Activated gamma-delta T cell treated with Interleukin-2 at 50 U/mL for 16 hours (primary cell): ENCODE measurements around the gene BICRAL.
"Not testable (repeated sequence)": the region's sequence is repeated elsewhere in the genome, so short reads cannot be mapped to it uniquely, and the experiment has no call there.

Source experiments
- DNase-seq: peaks from one replicate; pipeline ENCODE4 v3.0.0-alpha.2; 2020

BICRAL gene, protein sequence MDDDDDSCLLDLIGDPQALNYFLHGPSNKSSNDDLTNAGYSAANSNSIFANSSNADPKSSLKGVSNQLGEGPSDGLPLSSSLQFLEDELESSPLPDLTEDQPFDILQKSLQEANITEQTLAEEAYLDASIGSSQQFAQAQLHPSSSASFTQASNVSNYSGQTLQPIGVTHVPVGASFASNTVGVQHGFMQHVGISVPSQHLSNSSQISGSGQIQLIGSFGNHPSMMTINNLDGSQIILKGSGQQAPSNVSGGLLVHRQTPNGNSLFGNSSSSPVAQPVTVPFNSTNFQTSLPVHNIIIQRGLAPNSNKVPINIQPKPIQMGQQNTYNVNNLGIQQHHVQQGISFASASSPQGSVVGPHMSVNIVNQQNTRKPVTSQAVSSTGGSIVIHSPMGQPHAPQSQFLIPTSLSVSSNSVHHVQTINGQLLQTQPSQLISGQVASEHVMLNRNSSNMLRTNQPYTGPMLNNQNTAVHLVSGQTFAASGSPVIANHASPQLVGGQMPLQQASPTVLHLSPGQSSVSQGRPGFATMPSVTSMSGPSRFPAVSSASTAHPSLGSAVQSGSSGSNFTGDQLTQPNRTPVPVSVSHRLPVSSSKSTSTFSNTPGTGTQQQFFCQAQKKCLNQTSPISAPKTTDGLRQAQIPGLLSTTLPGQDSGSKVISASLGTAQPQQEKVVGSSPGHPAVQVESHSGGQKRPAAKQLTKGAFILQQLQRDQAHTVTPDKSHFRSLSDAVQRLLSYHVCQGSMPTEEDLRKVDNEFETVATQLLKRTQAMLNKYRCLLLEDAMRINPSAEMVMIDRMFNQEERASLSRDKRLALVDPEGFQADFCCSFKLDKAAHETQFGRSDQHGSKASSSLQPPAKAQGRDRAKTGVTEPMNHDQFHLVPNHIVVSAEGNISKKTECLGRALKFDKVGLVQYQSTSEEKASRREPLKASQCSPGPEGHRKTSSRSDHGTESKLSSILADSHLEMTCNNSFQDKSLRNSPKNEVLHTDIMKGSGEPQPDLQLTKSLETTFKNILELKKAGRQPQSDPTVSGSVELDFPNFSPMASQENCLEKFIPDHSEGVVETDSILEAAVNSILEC

DNA sequence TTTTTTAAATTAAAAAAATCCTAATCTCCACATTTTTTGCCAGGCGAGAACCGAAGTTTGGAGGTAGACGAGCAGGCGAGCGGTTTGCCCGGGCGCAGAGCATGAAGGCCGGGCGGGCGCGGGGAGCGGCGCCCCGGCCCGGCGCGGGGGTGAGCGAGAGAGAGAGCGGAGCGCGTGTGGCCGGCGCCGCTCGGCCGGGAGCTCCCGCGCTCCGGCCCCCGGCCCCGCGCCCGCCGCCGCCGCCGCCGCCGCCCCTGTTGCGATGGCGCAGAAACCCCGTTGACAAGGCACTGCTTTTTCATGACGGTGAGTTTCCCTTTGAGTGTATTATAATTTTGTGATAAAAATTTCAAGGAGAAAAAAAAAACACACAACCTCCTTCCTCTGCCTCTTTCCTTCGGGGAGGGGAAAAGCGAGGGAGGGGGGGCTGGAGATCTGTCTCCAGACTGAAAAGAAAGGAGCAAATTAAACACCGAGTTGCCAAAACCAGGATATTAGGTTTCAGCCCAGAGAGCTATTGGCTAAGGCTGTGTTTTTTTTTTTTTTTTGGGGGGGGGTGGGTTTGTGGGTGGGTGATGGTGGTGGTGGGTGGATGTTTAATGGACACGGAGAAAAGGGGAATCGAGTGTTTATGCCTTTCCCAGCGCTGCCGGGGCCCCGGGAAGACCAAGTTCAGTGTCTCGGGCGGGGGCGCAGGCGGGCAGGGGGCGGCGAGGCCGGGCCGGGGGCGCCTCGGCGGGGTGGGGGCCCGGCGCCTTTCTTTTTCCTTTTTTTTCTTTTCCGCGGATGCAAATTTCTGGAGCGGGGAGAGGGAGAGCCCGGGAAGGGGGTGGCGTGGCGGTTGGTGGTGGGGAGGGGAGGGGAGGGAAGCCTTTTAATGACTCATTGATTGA is at the start of gene BICRAL:
BICRAL (plus strand) TSS at position 257 of the 893 bp plus-strand sequence. CDS start 39,971 bp downstream, outside the sequence.
- DNase-seq = peak; percentile 71

DNA sequence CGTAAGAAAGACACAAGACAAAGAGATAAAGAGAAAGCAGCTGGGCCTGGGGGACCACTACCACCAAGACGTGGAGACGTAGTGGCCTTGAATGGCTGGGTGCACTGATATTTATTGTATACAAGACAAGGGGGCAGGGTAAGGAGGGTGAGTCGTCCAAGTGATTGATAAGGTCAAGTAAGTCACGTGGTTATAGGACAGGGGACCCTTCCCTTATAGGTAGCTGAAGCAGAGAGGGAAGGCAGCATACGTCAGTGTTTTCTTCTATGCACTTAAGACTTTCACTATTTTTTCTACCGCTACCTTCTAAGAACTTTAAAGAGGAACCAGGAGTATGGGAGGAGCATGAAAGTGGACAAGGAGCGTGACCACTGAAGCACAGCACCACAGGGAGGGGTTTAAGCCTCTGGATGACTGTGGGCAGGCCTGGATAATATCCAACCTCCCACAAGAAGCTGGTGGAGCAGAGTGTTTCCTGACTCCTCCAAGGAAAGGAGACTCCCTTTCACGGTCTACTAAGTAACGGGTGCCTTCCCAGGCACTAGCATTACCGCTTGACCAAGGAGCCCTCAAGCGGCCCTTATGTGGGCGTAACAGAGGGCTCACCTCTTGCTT is 47.9 kb upstream of the BICRAL start:
- DNase-seq = not testable (repeated sequence)

DNA sequence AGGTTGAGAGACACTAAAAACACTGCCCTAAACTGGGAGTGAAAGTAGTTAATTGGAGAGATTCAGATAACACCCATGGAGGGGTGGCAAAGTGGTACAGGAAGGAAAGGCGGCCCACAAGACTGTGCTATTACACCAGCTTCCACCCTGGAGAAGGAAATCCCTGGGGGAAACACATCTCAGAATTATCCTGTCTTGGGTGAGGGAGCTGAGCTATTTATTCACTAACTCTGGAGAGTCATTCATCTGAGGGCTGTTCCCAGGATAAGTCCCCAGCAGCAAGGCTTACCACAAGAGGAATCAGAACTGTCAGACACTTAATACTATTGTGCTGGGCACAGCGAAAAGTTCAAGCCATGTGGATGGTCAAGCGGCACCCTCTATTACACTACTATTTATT is 45.9 kb upstream of the BICRAL start:
- DNase-seq = no peak

DNA sequence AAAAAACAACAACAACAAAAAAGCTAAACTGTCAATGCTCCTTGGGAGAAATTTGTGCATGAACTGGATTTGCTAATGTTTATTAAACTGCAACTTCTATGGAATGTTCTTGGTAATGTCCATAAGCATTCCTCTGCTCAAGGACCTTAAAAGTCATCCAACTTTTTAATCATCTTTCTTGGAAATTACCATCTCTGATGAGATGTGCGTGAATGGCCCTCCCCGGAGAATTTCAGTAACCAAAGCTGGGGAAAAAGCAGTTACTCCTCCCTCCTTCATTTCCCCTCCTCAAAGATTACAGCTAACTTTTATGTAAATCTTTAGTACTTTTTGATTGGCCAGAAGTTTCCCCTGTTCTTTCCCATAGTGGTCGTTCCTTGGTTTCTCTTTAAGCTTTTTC is 41.1 kb upstream of the BICRAL start:
- no peak for DNase-seq

DNA sequence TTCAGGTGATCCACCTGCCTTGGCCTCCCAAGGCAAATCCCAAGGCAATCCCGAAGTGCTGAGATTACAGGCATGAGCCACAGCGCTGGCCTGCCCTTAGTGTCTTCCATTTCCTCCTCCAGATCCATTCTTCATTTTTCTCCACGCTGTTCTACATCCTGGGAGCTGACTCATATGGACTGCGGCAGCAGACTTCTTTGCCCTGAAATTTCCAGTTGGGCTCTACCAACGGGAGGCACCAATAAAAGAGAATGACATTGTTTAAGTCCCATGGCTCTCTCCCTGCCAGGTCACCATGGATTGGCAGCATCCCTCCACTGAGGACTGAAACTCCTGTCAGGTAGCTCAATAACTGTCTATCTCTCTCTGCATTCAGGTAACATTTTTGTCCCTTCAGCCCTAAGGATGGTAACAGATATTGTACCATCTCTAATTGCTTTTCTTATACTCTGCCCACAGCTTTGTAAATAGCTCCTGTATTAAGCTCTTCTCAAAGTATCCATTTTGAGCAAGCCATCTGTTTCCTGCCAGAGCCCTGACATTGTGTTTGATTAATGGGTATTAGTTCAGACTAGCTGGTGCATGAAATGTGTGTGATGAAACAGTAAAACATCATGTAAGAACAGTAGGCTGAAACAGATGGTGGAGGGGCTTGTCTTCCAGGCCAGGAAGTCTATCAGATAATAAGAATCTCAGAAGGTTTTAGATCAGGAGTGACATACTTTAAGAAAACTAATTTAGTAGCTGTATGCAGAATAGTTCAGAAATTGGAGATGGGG is 39.5 kb upstream of the BICRAL start:
- DNase-seq = no peak

DNA sequence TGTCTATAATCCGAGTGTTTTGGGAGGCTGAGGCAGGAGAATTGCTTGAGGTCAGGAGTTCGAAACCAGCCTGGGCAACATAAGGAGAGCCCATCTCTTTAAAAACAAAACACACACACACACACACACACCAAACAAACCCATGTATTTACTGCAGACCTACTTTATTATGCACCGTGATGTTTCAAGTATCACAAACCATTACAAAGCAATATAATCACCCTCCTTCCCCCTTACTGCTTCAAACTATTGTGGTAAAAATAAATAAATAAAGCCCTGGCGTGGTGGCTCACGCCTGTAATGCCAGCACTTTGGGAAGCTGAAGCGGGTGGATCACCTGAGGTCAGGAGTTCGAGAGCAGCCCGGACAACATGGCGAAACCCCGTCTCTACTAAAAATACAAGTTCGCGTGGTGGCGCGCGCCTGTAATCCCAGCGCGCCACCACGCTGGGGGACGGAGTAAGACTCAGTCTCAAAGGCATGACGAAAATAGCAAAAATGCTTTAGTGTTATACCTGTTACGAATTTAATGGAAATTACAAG is 37.4 kb upstream of the BICRAL start:
- DNase-seq = no peak

DNA sequence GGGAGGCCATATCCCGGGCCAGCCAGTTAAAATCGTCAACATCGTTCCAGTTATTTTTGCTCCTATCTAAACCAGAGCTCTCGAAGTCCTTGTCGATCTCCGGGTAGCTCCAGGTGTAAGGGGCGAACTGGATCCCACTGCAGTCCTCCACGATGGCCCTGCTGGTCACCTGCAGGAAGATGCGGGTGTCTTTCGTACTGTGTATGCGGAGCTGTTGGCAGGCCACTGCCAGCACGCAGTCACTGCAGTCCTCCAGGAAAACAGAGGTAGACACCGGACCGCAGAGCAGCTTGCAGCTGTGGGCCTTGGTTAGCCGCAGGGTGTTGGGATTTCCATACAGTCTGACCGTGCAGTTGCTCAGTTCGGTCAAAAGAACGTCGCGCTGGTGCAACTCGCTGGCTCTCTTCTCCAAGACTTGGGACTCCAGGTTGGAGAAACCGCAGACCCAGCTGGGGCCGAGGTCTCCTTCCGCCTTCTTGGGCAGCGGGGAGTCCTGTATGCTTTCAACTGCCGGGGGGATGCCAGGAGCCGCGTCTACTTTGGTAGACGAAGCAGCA is 36.7 kb upstream of the BICRAL start:
- peak; percentile 18 for DNase-seq

DNA sequence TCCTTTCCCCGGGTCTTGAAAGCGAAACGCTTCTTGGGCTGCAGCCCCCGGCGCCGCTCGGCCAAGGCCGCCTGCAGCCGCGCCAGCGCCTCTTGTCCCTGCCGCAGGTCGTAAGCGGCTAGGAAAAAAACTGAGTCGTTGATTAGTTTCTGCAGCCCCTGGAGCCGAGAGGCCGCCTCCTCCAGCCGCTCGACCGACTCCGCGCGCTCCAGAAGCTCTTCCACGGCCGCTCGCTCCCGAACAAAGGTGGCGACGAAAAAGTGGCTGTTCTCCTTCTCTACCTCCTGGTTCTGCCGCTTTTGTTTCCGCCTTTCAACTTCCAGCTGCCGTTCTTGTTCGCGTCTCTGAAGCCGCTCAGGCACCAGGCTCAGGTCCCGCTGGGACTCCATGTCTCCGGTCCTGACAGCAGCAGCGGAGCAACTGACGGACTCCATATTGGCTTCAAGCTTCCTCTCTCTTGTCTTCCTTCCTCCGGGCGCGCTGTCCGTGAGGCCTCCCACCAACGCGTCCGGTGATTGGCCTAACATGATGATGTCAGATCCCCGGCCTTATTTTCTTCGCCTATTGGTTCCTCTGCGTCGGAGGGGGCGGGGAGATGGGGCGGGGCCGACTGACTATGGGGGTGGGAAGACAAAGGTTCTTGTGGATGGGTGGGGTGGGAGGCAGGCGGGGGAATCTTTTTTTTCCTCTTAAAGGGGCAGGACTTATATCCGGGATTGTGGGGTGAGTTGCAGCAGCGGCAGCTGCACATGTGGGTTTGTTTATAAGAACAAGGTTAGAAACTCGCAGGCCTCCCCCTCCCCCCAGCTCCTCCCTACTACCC is 36.0 kb upstream of the BICRAL start, which contains the start of gene TBCC:
TBCC (minus strand) TSS at position 464 of the 823 bp plus-strand sequence; CDS start at position 434, 30 bp downstream.
- peak; percentile 92 for DNase-seq

DNA sequence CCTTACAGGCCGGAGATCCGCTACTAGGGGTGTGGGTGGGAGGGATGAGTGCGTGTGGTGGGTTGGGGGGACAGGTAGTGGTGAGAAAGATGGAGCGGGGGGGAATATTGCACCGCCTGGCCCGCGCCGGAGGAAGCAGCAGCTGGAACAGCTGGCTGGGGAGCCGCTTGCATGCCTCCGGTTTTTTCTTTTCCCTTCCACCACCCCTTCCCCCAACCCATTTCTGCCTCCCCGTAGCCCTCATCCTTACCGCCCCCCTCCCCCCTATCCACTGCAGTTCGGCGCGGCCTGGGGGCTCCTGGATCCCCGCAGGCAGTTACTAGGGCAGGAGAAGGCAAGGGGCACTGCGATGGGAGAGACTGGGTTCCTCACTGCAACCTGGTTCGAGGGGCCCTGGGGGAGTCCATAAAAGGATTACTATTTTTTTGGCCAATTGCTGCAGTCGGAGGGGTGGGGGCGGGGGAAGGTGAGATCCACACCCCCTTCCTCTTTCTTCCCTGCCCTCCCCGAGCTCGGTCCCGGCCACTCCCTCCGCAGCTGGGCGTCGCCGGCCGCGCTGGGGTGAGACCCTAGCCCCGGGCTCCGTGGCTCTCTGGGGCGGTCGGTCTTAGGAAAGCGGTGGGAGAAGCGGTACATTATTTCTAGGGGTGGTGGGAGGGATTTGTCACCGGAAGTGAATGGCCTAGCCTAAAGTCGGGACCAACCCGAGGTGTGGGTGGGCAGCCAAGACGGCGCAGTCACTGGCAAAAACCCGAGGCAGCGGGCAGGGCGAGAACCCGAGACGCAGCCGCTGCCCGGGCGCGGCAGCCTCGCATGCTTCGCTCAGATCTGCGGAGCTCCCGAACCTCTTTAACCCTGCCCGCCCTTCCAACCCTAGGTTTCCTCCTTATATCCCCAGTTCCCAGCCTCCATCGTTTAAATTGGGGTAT is 35.1 kb upstream of the BICRAL start:
- peak; percentile 78 for DNase-seq

DNA sequence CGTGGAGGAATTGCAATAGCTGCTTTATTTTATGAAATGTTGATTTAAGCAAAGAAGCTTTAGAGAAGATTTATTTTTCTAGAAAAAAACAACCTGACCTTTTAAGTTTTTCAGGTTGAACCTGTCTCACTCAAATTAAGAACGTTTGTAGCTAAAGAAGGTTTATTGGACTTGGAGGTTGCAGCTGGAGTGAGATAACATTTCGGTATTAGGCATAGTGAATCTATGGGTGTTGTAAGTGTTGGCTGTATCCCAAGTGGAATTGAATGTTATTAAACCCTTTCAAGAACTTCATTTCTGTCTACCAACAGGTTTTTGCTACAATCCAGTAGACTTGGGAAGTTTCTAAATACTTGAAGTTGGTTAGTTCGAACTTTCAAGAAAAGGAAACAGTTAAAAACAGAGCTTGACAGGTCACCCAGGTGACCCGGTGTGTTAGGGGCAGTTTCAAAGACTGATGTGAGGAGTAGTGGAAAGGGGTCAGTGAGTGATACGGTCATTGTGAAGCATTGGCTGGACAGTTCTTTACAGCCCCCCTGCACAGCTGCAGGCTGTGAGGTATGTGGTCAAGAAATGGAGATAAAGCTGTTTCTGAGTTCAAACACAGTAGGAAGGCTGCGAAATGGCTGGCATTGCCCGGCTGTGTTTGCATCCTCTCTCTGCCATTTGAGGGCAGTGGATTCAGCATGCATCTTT is 33.5 kb upstream of the BICRAL start:
- DNase-seq = no peak

DNA sequence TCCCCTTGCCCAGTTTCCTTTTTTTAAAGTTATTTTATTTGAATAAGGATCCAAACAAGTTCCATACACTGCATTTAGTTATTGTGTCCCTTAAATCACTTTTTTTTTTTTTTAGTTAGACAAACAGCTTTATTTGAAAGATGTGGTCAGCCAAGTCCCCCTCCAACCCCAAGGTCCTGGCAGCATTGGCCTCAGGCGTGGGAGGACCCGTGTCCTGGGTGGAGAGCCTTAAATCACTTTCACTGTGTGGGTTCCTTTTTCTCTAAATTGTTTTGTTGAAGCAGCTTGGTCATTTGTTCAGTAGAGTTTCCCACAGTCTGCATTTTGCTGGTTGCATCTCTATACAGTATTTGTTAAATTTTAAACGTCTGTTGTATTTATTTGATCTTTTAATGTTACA is 30.8 kb upstream of the BICRAL start:
- DNase-seq = no peak

DNA sequence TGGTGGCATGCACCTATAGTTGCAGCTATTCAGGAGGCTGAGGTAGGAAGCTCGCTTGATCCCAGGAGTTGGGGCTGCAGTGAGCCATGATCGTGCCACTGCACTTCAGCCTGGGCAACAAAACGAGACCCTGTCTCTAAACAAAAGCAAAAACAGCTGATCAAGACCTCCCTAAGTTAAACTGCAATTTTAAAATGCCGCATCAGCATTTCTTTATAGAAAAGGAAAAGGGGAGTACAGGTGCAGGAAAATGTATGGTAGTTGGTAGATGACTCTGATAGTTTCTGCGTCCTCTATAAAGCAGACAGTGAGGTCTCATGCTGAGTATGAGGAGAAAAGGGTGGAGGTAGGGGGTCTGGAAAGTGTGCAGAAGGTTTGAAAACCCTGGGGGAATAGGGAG is 27.1 kb upstream of the BICRAL start:
- DNase-seq = no peak

DNA sequence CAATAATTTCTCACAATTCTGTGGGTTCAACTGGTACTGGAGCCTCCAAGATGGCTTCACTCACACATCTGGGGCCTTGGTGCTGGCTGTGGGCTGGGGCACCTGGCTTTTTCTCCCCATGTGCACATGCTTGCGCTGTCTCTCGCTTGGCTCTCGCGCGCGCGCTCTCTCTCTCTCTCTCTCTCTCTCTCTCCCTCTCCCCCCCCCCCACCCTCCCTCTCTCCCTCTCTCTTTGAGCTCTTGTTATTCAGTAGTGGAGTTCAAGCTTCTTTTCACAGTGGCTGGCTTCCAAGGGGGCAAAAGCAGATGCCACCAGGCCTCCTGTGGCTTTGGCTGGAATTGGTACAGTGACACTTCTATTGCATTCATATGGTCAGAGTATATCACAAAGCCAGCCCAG is 25.1 kb upstream of the BICRAL start:
- no peak for DNase-seq

DNA sequence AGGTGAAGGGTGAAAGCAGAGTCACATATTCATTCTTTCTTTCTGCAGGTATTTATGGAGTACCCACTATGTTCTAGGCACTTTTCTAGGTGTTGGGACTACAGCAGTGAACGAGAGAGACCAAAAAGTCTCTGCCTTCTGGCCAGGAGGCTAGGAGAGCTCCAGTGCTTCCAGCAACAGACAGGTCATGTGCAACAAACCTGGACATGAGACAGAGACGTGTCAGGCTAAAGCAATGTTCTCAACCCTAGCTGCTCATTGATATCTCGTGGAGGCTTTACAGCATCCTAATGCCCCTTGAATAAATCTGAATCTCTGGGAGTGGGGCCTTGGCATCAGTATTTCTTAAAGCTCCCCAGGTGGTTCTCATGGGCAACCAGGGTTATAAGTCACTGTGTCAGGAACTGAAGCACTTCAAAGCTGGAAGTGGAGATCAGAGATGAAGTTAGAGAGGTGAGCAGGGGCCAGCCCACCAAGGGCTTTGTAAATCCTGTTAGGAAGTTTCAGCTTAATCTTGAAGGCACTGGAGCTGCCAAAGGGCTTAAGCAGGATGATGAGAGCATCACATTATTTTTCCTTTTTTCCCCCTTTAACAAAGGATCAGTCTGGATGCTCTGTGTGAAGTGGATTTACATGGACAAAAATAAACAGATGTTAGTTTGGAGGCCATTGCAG is 23.0 kb upstream of the BICRAL start:
- no peak for DNase-seq

DNA sequence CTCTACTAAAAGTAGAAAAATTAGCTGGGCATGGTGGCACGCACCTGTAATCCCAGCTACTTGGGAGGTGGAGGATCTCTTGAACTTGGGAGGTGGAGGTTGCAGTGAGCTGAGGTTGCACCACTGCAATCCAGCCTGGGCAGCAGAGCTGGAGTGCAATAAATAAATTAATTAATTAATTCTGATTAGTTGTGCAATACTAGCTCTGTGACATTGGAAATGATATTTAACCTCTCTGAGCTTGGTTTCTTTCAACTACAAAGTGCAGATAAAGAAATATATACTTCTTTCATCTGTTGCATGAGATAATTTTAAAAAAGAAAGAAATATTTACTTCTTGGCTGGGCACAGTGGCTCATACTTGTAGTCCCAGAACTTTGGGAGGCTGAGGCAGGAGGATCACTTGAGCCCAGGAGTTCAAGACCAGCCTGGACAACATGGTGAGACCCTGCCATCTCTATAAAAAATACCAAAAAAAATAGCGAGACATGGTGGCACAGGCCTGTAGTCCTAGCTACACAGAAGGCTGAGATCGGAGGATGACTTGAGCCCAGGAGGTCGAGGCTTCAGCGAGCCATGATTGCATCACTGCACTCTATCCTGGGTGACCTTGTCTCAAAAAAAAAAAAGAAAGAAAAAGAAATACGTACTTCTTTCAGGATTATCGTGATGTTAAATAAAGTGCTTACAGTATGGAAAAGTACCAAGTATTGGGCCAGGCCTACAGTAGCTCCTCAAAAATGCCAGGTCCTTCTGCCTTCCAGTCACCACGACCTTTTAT is 20.4 kb upstream of the BICRAL start:
- DNase-seq = no peak

DNA sequence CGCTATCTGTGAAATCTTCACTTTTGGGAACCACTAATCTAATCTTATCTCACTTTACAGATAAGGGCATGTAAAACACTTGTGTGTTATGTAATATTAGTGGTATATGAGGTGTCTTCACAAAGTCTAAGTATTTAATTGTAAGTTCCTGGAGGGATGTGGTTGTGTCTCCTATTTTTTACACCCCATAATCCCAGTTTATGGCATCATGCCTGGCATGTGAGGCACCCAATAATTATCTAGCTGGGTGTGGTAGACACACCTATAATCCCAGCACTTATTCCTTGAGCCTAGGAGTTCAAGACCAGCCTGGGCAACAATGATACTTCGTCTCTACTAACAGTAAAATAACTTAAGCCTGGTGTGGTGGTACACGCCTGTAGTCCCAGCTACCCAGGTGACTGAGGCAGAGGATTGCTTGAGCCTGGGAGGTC is 19.4 kb upstream of the BICRAL start:
- no peak for DNase-seq
